IPS-18c (cell line): ENCODE results near the gene LGALS1.

Source experiments
- H3K4me3 ChIP-seq: 2 replicates; pipeline ENCODE4 v1.7.0; 2013; ENCODE audit warnings: low read depth, mild to moderate bottlenecking, low read length, moderate library complexity; ENCODE audit not compliant: insufficient read depth
- H3K9me3 ChIP-seq: one replicate; pipeline ENCODE4 v1.6.1; 2013; ENCODE audit warnings: mild to moderate bottlenecking, low read length, moderate library complexity; ENCODE audit not compliant: control insufficient read depth, insufficient read depth

The LGALS1 gene

DNA sequence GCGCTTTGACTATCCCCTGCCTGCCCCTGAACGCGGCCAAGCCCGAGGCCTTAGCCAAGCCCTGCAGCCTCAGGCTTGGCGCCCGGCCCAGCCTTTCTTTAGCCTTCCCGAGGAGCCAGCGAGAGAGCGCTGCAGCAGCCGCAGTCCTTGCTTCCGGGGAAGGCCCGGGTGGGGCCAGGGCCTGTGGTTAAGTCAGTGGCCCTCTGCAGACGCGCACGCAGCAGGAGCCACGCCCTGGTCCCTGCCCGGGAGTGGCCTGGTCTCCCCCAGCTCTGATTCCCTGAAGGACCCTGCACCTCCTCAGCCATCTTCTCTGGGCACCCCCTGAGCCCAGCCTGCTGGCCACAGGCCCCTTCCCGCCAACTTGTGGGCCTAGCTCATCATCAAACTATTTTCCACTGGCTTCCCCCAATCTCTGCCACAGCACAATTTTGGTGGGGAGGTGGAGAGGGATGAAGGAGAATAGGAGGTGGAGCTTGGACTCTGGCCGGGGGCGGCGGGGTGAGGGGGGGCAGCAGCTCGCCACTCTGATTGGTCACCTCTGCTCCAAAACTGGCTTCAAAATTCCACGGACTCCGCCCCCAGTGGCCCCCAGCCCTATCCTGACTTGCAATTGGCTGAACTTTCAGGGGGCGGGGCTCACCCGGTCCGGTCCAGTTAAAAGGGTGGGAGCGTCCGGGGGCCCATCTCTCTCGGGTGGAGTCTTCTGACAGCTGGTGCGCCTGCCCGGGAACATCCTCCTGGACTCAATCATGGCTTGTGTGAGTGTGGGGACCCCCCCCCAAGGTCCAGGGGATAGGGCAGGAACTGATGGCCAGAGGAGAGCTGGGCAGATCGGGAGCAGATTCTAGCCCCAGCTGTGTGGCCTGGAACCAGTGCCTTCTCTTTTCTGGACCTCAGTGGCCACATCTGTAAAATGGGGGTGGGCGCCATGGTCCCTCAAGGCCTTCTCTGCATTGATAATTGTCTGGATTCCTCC, at the start of gene LGALS1:
TSS of gene LGALS1 (plus strand) at position 686 of the 979 bp plus-strand sequence. CDS start at position 753, 67 bp downstream.
- H3K4me3 ChIP-seq: peak within 1 kb of the TSS; percentile 46
- H3K9me3 ChIP-seq: no peaks in the 10 kb centered on the region

DNA sequence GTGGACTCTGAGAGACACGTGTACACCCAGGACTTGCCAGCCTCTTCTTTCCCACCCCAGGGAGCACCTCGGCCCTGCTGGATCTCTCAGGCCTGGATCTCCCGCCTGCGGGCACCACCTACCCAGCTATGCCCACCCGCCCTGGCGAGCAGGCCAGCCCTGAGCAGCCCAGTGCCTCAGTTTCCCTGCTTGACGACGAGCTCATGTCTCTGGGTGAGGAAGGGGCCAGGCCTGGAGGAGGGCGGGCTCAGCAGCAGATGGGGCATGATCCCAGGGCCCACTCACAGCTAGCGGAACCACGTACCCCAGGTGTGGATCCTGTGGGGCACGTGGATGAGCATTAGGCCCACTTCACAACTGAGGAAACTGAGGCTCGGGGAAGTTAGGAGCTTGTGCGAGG, 49.7 kb upstream of the LGALS1 start:
- Histone ChIP-seq H3K9me3 (no peaks in the 10 kb centered on the region), H3K4me3 (no peak overlapping the region)

DNA sequence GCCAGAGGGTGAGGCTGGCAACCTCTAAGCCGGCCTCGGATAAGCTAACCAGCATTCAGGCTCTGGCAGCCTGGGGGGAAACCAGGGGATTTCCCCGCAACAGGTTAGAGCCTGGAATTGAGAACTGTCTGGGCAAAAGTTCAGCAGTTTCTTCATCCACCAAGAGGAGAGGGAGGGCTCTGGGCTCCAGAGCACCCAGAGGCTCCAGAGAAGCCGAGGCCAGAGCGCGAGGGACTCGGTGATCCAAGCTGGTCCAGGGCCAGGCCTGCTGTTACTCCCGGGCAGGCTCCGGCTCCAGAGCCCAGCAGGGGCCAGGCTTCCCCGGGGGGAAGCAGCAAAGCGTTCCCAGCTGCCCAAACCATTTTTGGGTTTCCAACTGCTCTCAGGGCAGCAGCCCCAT, 49.3 kb upstream of the LGALS1 start:
- Histone ChIP-seq H3K4me3 (no peak overlapping the region), H3K9me3 (no peaks in the 10 kb centered on the region)

DNA sequence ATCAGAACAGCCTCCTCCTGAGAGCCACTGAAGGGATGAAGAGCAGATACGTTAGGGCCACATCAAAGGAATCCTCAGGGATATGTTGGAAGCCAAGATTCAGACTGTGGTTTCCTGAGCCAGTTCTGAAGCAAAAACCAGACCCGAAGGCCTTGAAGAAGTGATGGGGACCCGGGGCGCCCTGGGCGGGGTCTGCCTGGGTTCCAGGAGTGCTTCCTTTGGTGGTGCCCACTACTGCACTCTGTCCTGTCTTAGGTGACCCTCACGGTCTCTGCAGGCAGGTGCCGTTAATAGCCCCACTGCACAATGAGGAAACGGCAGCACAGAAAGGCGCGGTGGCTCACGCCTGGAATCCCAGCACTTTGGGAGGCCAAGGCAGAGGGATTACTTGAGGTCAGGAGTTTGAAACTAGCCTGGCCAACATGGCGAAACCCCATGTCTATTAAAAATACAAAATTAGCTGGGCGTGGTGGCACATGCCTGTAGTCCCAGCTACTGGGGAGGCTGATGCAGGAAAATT, 48.8 kb upstream of the LGALS1 start:
- Histone ChIP-seq H3K9me3 (no peaks in the 10 kb centered on the region), H3K4me3 (no peak overlapping the region)

DNA sequence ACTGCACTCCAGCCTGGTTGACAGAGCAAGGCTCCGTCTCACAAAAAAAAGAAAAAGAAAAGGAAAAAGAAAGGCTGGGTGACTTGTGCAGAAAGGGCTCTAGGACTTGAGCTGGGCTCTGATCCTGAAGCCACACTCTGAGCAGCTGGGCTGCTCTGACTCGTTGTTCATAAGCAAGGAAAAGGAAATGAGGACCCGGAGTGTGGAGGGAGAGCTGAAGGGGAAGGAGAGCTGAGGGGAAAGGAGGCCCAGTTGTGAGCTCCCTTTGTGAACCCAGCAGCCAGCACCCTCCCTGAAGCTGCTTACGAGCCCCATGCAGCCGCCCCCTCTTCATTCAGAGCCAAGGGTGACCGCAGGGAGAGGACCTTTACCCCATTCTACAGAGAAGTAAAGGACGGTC, 48.3 kb upstream of the LGALS1 start:
- Histone ChIP-seq H3K9me3 (no peaks in the 10 kb centered on the region), H3K4me3 (no peak overlapping the region)

DNA sequence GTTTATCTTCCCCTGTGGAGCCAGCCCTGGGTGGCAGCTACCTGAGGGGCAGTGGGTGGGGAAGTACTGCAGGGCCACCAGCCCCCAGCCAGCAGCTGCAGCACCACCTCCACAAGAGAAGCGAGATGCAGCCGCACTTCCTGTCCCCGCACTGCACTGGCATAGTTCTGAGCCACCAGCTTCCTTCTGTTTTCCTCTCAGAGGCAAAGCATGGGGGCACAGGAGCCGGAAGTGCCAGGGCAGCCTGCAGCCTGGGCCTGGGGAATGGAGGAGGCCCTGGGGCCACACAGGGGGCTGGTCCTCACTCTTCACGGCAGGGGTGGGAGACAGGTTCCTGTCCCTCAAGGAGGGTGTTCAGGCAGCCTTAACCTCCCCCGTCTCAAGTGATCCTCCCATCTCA, 47.9 kb upstream of the LGALS1 start:
- Histone ChIP-seq H3K4me3 (no peak overlapping the region), H3K9me3 (no peaks in the 10 kb centered on the region)

DNA sequence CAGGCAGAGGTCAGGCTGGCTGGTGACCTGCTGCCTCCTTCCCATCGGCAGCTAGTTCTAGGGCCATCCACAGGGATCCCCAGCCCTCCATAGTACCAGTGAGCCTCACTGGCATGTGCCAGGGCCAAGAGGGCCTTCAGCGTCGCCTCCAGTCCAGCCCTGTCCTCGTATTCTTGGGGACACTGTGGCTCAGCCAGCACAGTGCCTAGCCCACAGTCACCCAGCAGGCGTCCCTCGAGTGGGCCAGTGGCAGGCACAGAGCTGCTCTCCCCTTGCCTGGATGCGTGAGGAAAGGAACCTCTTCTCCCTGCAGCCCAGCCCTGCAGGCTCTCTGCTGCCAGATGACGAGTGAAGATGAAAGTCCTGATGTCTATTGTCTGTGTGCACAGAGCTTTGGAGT, 46.6 kb upstream of the LGALS1 start:
- H3K9me3 ChIP-seq: no peaks in the 10 kb centered on the region
- no peak overlapping the region for H3K4me3 ChIP-seq

DNA sequence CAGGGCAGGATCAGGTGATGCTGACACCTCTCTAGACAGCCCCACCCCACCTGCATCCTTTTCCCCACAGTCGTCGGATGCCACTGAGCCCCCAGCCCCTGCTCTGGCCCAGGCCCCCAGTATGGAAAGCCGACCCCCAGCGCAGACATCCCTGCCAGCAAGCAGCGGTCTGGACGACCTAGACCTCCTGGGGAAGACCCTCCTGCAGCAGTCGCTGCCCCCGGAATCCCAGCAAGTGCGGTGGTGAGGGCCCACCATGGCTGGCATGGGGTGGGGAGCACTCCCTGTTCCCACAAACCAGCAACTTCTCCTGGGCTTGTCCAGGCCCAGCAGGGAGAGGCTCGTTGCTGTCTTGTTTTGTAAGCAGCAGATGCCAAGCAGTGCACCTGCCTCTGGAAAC, 45.5 kb upstream of the LGALS1 start:
- no peak overlapping the region for H3K4me3 ChIP-seq
- H3K9me3 ChIP-seq: no peaks in the 10 kb centered on the region

DNA sequence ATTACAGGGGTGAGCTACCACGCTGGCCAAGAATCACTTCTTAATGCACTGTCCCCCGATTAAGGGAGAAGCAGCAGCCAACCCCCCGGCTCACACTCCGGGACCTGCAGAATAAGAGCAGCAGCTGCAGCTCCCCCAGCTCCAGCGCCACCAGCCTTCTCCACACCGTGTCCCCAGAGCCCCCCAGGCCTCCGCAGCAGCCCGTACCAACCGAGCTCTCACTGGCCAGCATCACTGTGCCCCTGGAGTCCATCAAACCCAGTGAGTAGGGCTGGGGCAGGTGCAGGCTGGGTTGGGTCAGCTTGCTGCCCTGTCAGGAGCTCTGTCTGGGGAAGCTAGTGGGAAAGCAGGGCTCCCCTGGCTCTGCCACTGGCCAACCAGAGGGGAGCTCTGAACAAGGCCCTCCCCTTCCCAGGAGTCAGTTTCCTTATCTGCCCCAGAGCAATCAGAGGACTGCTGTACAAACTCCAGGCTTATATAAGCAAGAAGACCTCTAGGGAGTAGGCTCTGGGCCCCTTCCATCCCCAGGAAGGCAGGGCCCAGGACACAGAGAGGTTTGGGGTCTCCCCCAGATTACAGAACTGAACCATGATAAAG, 44.5 kb upstream of the LGALS1 start:
- H3K9me3 ChIP-seq: no peaks in the 10 kb centered on the region
- H3K4me3 ChIP-seq: no peak overlapping the region

DNA sequence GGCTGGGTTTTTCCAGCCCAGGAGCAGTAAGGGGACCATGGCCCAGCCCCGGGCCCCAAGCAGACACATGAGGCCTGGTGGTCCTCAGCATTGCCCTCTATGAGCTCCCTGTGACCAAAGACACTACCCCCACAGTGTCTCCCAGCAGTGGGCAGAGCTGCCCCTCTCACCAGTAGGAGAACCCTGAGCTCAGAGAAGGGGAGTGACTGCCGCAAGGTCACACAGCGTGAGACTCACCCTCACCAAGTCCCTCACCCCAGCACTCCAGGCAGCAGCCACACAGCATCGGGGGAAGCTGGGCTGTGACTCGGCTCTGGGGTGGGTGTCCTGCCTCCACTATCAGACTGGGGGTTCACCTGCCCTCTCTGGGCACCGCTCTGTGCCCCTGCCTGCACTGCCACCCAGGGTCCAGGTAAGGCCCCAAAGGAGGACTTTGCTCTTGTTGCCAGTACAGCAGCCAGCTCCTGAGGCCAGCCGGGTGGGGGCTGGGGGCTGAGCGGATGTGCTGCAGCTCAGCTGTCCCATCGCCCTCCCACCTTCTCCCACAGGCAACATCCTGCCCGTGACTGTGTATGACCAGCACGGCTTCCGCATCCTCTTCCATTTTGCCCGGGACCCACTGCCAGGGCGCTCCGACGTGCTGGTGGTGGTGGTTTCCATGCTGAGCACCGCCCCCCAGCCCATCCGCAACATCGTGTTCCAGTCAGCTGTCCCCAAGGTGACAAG, 43.8 kb upstream of the LGALS1 start:
- Histone ChIP-seq H3K4me3 (no peak overlapping the region), H3K9me3 (no peaks in the 10 kb centered on the region)

DNA sequence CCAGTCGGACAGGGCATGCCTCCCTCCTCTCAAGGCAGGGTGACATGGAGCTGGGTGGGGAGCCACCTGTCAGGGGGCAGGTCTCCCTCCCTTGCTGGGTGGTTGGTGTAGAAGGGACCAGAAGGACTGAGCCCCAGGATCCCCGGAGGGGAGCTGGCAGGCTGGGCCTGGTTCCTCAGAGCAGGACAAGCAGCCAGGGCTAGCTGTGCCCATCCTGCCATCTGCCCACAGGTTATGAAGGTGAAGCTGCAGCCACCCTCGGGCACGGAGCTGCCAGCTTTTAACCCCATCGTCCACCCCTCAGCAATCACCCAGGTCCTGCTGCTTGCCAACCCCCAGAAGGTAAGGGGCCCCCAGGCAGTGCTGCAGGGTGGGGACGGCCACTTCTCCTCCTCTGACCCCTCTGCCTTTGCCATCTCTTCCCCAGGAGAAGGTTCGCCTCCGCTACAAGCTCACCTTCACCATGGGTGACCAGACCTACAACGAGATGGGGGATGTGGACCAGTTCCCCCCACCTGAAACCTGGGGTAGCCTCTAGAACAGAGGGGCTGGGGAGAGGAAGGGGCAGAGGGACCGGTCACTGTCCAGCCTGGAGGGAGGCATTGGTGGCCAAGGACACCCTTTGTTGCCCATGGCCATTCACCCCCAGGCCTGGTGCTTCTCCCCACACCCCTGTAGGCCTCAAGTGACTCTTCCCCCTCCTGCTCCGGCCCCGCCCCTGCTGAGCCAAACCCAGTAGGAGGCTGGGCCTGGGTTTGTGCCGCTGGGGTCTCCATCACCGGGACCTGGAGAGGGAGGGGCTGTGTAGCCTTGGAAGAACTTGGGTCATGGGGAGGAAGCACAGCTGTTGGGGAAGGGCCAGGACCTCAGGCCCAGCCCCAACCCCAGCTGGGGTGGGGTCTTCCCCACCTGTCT, 43.0 kb upstream of the LGALS1 start:
- no peak overlapping the region for H3K4me3 ChIP-seq
- no peaks in the 10 kb centered on the region for H3K9me3 ChIP-seq

DNA sequence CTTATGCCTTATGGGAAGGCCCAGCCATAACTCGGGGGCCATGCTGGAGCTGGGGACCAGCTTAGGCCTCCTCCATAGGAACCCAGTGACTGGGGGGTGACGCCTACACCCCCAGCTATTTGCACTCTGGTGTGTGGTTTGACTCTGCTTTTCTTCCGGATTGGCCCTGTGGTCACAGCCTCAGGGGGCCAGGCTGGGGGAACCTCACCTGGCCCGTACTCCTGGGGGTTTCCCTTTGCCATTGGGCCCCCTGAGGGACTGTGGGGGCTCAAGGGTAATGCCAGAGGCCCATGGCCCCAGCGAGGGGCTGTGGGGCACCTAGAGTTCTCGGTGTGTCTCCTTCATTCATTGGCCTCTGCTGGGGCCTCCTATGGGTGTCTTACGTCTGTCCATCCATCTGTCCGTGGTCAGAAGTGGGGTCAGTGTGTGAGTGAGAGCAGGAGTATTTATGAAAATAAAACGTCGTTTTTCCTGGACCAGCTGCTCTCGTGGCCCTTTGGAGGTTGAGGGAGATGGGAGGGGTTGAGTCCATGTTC, 42.3 kb upstream of the LGALS1 start:
- H3K9me3 ChIP-seq: no peaks in the 10 kb centered on the region
- H3K4me3 ChIP-seq: no peak overlapping the region

DNA sequence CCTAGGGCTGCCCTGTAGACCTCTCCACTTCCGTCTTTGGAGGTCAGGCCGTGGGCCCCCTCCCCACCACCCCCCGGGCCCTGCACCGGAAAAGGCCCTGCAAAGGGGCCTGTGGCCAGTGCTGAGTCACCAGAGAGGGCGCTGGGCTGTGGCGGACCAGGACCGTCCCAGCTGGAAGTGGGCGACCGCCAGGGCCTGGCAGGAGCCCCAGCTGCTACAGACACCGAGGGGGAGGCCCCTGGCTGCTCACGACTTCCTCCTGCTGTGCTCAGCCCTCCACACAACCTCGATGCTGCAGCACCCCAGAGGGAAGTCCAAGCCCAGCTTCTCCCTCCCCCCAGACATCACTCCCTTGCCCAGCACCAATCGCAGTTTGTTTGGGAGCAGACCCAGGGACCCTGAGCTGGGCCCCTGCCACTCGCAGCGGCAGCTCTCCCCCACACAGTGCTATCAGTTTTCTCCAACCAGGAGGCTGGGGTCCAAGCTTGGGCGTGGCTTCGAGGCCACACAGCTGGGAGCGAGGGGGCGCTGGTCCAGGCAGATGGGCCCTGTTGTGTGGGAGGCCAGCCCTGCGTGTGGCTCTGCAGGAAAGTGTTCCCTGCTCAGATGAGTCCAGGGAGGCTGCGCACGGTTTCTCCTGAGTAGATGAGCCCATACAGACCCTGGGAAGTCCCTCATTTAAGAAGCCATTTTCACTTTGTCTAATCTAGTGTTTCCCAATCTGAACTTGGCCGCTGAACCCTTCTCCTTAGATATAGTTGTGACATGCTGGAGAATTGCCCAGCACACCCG, 41.6 kb upstream of the LGALS1 start:
- H3K9me3 ChIP-seq: no peaks in the 10 kb centered on the region
- H3K4me3 ChIP-seq: no peak overlapping the region

DNA sequence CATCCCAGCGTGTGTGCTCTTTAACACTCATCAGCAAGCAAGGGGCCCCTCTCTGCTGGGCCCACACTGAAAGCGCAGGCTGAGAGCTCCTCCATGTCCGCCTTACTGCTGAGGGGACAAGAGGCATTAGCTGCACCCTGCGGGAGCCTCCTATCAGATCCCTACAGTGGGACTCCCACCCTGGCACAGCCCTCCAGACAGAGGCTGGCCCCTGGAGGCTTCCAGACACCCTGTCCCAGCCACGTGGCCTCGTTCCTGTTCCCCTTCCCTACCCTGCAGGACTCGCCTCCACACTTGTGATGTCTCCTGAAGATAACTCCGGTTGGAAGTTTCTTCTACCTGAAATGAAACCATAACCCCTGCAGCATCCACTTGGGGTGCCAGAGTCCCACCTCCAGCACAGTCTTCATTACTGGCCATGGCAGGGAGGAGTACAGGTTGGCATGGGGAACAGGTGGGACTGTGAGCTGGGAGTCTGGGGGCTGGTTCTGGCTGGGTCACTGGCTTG, 41.0 kb upstream of the LGALS1 start:
- no peak overlapping the region for H3K4me3 ChIP-seq
- H3K9me3 ChIP-seq: no peaks in the 10 kb centered on the region

DNA sequence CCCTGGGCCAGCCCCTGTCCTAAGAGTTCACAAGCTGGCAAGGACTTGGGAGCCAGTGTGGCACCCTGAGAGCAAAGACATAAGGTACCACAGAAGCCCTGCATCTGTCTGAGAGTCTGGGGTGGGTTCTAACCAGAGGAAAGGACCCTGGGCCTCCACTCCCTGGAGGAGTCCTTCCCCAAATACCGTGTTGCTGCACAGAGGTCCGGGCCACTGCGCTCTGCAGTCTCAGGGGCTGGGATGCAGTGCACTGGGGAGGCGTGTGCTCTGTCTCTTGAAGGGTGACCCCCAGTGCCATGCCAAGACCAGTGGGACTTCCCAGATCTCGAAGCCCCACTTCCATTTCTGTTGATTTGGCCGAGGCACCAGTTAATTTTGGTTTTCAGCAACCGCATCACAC, 40.3 kb upstream of the LGALS1 start:
- Histone ChIP-seq H3K4me3 (no peak overlapping the region), H3K9me3 (no peaks in the 10 kb centered on the region)
